NCI-H446 (cell line): ENCODE measurements around the gene TP53TG3C.
"Not testable (repeated sequence)": the region's sequence is repeated elsewhere in the genome, so short reads cannot be mapped to it uniquely, and the experiment has no call there.

Experiments
- DNase-seq, 2 experiments: peaks; one replicate each; lab custom pipeline; 2025; lab: John Stamatoyannopoulos, UW

Gene TP53TG3C, protein sequence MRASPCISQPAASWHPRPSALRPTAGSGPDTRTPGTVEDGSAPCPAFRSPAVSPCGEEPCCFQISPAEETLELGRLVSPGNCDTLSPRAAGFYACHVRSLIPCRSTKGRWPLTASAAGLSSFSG

GRCh38 chr16:33193926-33194325 is at the start of gene TP53TG3C:
TSS of gene TP53TG3C (plus strand) at chr16:33194226. CDS start at chr16:33194294, 68 bp downstream.
- not testable (repeated sequence) for DNase-seq
